BLaER1 treated with 17β-estradiol and CSF1 and Interleukin-3, amounts not matched to agents 10 nM and 100 nM (cell line): ENCODE measurements around the gene IGFBP5.
A peak's percentile ranks its signal among the peaks of the same experiment; 100 is the strongest.

Experiments used
- H3K27ac ChIP-seq, 11 experiments: shearing (Covaris generic); formaldehyde crosslinking; 2 replicates each; pipeline ENCODE4 v1.8.1; 2022
- H3K27me3 ChIP-seq, 11 experiments: shearing (Covaris generic); formaldehyde crosslinking; 2 replicates each; pipeline ENCODE4 v1.8.1; 2022
- H3K36me3 ChIP-seq, 11 experiments: shearing (Covaris generic); formaldehyde crosslinking; 2 replicates each; pipeline ENCODE4 v1.8.1; 2022
- H3K4me1 ChIP-seq, 10 experiments: shearing (Covaris generic); formaldehyde crosslinking; 2 replicates each; pipeline ENCODE4 v1.8.1; 2022
- H3K4me2 ChIP-seq, 11 experiments: shearing (Covaris generic); formaldehyde crosslinking; 2 replicates each; pipeline ENCODE4 v1.8.1; 2022
- H3K4me3 ChIP-seq, 10 experiments: shearing (Covaris generic); formaldehyde crosslinking; 2 replicates each; pipeline ENCODE4 v1.8.1; 2022
- H3K9ac ChIP-seq, 11 experiments: shearing (Covaris generic); formaldehyde crosslinking; 2 replicates each; pipeline ENCODE4 v1.8.1; 2022
- H3K9me3 ChIP-seq, 11 experiments: shearing (Covaris generic); formaldehyde crosslinking; replicated peaks in 1 of 11; 2 replicates each; pipeline ENCODE4 v1.8.1; 2022
- H4K20me1 ChIP-seq, 11 experiments: shearing (Covaris generic); formaldehyde crosslinking; 2 replicates each; pipeline ENCODE4 v1.8.1; 2022
- Cebpa-rat ChIP-seq, 11 experiments: shearing (Covaris generic); IDR thresholded peaks; 2 replicates each; pipeline ENCODE4 v1.8.1; 2022

The IGFBP5 gene

DNA sequence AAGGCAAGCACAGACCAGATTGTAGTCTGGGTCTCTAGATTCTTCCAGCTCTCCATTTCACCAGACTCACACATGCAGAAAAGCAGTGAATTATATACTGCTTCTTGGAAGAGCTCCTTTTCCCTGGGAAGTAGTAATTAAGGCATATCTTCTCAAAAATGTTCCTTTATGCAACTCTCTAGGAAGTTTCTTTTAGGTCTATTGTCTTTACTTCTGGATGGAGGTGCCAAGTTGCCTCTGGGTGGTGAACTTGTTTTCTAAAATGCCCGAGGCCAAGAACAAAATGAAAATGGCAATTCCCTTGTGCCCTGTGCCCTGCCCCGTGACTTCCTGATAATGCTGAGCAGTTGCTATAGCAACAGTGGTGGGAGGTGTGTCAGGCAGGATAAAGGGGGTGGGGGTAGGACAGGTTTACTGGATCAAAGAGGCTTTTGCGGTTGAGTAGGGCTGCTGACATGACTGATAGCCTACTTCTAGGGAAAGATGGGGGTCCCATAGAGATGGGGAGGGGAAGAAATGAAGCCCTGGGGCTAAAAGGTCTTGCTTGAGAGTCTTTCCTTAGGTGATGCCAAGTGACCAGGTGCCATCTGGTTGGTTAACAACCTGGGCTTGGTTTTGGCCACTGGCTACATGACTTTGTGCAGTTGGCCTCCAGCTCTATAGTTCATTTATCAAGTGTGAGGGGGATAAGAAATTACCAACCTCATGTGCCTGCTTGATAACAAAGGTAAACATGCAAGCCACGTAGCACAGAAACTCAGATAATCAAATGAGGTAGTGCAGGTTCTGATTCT lies 50.3 kb downstream of the IGFBP5 start:
- Histone ChIP-seq H3K27ac (no peak overlapping the region), H3K36me3 (peaks cover 0 to 95% (median 63%) of the 10 kb centered on the region in 11 experiments; a peak in 17 of 22 replicates)
- TF ChIP-seq Cebpa-rat (IDR thresholded peaks at IDR 0.05), result no peak

DNA sequence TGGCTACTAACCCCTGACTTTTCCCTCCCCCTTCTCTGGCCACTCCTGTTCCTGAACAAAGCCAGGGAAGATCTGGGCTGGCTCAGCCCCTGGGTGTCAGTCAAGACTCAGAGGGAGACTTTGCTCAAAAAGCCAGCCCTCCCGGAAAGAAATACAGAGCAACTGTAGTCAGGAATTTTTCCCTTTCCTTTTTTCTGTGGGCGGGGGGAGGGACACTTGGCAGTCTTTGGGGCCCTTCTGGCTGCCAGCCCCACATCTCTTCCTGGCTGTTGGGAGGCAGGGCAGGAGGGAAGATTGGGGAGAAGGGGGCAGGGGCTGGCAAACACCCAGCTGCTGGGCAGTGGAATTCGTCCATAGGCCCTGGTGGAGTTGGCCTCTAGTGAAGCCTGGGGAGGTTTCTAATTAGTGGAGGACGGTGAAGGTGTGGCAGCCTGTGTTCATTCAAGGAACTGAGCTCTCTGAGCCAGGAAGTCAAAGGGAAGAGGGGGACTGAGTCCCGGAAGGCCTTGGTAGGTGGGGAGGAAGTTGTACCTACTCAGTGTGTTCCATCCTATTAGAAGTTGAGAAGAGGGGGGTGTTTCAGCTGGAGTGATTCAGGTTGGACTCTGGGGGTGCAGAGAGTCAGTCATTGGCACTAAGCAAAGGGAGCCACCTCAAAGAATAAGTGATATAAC lies 51.2 kb downstream of the IGFBP5 start:
- TF ChIP-seq Cebpa-rat (IDR thresholded peaks at IDR 0.05), result no peak
- Histone ChIP-seq H3K27ac (peak overlapping the region in 3 of 11 experiments; percentile 15 to 27 (median 23); a peak in 2 of 22 replicates), H4K20me1 (peaks cover 0 to 98% (median 65%) of the 10 kb centered on the region in 11 experiments; a peak in 12 of 22 replicates), H3K27me3 (no peaks in the 10 kb centered on the region), H3K36me3 (peaks cover 0 to 95% (median 65%) of the 10 kb centered on the region in 11 experiments; a peak in 17 of 22 replicates), H3K9me3 (peaks cover 0 to 17% (median 0%) of the 10 kb centered on the region in 11 experiments; a peak in 9 of 22 replicates), H3K9ac (no peak overlapping the region), H3K4me2 (peak overlapping the region; percentile 52 to 76 (median 65)), H3K4me3 (peak overlapping the region in 2 of 10 experiments; percentile 1 to 24; a peak in 2 of 20 replicates), H3K4me1 (peaks cover 24 to 42% (median 35%) of the 10 kb centered on the region in 10 experiments)

More for the DNA sequence above, 50.3 kb downstream of the IGFBP5 start:
- peak overlapping the region; percentile 52 to 76 (median 65) for H3K4me2 ChIP-seq
- H3K4me3 ChIP-seq, result no peak overlapping the region
- H3K27me3 ChIP-seq, result no peaks in the 10 kb centered on the region
- peaks cover 0 to 17% (median 0%) of the 10 kb centered on the region in 11 experiments; a peak in 9 of 22 replicates for H3K9me3 ChIP-seq
- peaks cover 24 to 49% (median 43%) of the 10 kb centered on the region in 10 experiments for H3K4me1 ChIP-seq
- H3K9ac ChIP-seq, result no peak overlapping the region
- peaks cover 0 to 98% (median 66%) of the 10 kb centered on the region in 11 experiments; a peak in 14 of 22 replicates for H4K20me1 ChIP-seq

DNA sequence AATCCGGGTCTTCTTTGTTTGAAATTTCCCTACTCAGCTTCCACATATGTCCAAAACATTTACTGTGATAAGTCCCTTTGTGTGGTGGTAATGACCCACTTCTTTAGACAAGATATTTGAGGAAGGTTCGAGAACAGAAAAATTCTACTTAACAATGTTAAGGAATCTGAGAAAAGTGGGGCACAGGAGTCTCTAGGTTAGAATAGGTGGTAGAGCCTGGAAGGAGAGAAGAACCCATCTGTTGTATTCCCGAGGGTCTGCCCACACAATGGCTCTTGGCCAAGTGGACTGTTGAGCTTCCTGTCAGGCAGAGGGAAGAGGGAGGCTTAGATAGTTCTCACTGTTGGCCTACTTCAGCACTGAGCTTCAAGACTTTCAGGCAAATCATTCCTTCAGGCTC lies 57.9 kb downstream of the IGFBP5 start:
- Histone ChIP-seq H3K4me3 (peak overlapping the region in 5 of 10 experiments; percentile 23 to 90 (median 84); a peak in 7 of 20 replicates), H3K4me1 (peaks cover 41 to 60% (median 51%) of the 10 kb centered on the region in 10 experiments), H3K27me3 (peaks cover 38 to 58% (median 55%) of the 10 kb centered on the region in 11 experiments), H3K9me3 (peaks cover 0 to 4% (median 0%) of the 10 kb centered on the region in 11 experiments; a peak in 3 of 22 replicates), H3K9ac (peak overlapping the region in 3 of 11 experiments; percentile 21 to 34 (median 23); a peak in 1 of 22 replicates), H3K36me3 (peaks cover 0 to 52% (median 38%) of the 10 kb centered on the region in 11 experiments; a peak in 17 of 22 replicates), H3K27ac (peak overlapping the region in 6 of 11 experiments; percentile 21 to 58 (median 32); a peak in 10 of 22 replicates), H3K4me2 (peak overlapping the region; percentile 76 to 100 (median 98)), H4K20me1 (peaks cover 0 to 84% (median 42%) of the 10 kb centered on the region in 11 experiments; a peak in 13 of 22 replicates)
- TF ChIP-seq Cebpa-rat (IDR thresholded peaks at IDR 0.05), result no peak

DNA sequence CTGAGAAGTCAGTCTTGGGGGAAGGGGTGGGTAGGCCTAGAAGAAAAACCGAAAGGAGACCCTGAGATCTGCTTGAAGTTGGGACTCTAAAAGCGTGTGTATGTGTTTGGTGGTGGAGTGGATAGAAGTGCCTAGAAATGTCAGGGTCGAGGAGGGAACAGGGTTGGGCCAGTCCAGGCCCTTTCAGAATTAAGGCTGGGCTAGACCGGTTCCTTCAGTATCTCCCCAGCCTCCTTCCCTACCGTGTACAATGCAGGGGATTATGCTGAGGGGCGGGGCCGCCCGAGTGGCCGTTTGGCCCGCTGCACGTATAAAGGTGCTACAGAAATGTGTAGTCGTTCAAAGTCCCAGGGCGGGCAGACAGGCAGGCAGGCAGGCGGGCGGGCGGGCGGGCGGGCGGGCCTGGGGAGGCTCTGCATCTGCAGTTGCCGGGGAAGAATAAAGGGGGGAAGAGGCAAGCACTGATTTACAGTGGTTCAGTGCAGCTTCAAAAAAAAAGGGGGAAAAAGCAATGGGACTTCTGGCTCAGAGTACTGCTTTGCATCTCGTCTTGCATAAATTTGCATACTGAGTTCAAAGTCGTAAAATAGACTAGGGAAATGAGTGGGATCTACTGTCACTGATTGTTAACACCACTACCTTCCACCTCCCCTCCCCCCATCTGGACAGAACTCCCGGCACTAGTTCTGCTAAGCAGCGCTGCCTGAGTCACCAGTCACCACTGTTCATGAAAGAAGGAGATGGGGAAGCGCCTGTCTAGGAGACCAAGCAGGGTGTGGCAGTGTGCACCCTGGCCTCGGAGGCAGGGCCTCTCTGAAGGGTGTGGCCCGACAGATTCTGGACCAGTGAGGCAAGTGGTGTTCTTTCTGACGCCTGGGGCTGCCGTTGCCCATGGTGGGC lies 58.5 kb downstream of the IGFBP5 start:
- H3K4me2 ChIP-seq, result peak overlapping the region; percentile 81 to 100 (median 98)
- peak overlapping the region; percentile 69 to 90 (median 82); a peak in 18 of 20 replicates for H3K4me3 ChIP-seq

DNA sequence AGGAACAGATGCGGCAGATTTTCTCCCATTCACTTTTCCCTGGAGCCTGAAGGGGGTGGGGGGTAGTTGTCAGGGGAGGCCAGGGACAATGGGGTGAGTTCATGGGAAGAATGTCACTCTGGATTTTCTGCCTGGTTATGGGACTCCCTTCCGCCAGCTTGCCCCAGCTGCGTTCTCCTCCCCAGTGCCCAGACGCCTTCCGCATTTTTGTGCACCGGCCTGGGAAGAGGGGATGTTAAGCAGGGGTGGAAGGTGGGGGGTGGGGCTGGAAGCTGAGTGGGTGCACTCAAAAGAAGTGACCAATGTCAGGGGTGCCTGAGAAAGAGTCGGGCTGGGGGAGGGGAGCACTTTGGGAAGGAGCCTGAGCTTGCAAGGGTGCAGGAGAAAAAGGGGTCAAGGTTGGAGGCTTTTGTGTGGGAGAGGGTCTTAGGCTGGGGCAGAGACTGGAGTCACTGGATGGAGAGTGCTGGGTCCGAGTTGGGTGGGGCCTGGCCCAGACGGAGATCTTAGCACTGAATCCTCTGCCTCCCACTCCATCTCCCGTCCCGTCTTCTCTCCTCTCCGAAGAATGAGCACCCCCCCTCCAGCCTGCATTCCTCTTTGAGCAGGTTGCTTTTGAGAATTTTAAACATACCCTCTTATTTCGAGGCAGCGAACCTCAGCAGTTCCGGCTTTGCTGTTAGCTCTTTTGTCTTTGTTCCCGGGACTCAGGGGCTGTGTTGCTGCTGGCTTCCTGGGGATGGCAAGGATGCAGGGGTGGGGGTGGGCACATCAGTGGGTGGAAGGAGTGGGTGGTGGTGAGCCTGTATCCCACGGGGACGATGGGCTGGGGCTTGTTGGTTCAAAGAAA lies 59.4 kb downstream of the IGFBP5 start:
- Histone ChIP-seq H3K9ac (peak overlapping the region in 10 of 11 experiments; percentile 34 to 89 (median 80); a peak in 19 of 22 replicates), H3K4me1 (peaks cover 41 to 61% (median 52%) of the 10 kb centered on the region in 10 experiments), H3K27ac (peak overlapping the region in 10 of 11 experiments; percentile 47 to 85 (median 80); a peak in 20 of 22 replicates), H3K36me3 (peaks cover 0 to 39% (median 31%) of the 10 kb centered on the region in 11 experiments; a peak in 17 of 22 replicates), H3K27me3 (peaks cover 44 to 67% (median 63%) of the 10 kb centered on the region in 11 experiments), H3K4me2 (peak overlapping the region; percentile 81 to 100 (median 98)), H3K9me3 (no peaks in the 10 kb centered on the region), H3K4me3 (peak overlapping the region; percentile 69 to 90 (median 82)), H4K20me1 (peaks cover 0 to 71% (median 40%) of the 10 kb centered on the region in 11 experiments; a peak in 13 of 22 replicates)
- TF ChIP-seq Cebpa-rat (IDR thresholded peaks at IDR 0.05), result no peak

More for the DNA sequence above, 58.5 kb downstream of the IGFBP5 start:
- peak overlapping the region in 10 of 11 experiments; percentile 34 to 89 (median 80); a peak in 18 of 22 replicates for H3K9ac ChIP-seq
- no peaks in the 10 kb centered on the region for H3K9me3 ChIP-seq
- H3K27ac ChIP-seq, result peak overlapping the region in 10 of 11 experiments; percentile 47 to 85 (median 80); a peak in 20 of 22 replicates
- H4K20me1 ChIP-seq, result peaks cover 0 to 78% (median 40%) of the 10 kb centered on the region in 11 experiments; a peak in 13 of 22 replicates
- H3K27me3 ChIP-seq, result peaks cover 44 to 65% (median 62%) of the 10 kb centered on the region in 11 experiments
- peaks cover 0 to 45% (median 36%) of the 10 kb centered on the region in 11 experiments; a peak in 17 of 22 replicates for H3K36me3 ChIP-seq
- TF ChIP-seq Cebpa-rat (IDR thresholded peaks at IDR 0.05), result no peak
- peaks cover 41 to 61% (median 52%) of the 10 kb centered on the region in 10 experiments for H3K4me1 ChIP-seq

DNA sequence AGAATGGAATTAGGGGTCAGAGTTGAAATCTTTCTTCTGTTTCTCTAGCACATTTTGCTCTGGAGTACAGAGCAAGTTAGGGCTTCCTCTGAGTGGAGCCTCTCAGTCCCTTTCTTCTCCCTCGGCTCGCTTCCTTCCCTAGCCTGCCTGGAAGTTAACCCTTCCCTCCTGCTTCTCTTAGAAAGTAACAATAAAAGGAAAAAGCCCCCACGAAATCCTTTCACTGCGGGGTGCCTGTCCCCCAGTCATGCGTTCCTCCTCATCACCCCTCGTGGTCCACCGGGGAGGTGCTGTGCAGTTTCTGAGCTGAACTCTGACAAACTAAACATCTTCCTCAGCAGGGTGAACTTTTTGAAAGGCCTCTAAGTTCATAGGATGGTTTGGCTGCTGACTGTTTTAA lies 60.2 kb downstream of the IGFBP5 start:
- H3K27ac ChIP-seq, result peak overlapping the region in 9 of 11 experiments; percentile 65 to 85 (median 81); a peak in 18 of 22 replicates
- H3K4me1 ChIP-seq, result peaks cover 41 to 61% (median 52%) of the 10 kb centered on the region in 10 experiments
- H3K4me2 ChIP-seq, result peak overlapping the region; percentile 81 to 100 (median 98)
- peak overlapping the region; percentile 60 to 89 (median 80); a peak in 21 of 22 replicates for H3K9ac ChIP-seq
- H3K36me3 ChIP-seq, result peaks cover 0 to 31% (median 23%) of the 10 kb centered on the region in 11 experiments; a peak in 16 of 22 replicates
- peaks cover 0 to 63% (median 37%) of the 10 kb centered on the region in 11 experiments; a peak in 13 of 22 replicates for H4K20me1 ChIP-seq
- no peaks in the 10 kb centered on the region for H3K9me3 ChIP-seq
- H3K27me3 ChIP-seq, result peaks cover 44 to 67% (median 63%) of the 10 kb centered on the region in 11 experiments
- no peak for TF ChIP-seq Cebpa-rat (IDR thresholded peaks at IDR 0.05)
- H3K4me3 ChIP-seq, result peak overlapping the region; percentile 69 to 90 (median 82)
